ENCODE measurements around the gene ACSM3.
"Not testable (repeated sequence)": the region's sequence is repeated elsewhere in the genome, so short reads cannot be mapped to it uniquely, and the experiment has no call there.

Gene ACSM3

DNA sequence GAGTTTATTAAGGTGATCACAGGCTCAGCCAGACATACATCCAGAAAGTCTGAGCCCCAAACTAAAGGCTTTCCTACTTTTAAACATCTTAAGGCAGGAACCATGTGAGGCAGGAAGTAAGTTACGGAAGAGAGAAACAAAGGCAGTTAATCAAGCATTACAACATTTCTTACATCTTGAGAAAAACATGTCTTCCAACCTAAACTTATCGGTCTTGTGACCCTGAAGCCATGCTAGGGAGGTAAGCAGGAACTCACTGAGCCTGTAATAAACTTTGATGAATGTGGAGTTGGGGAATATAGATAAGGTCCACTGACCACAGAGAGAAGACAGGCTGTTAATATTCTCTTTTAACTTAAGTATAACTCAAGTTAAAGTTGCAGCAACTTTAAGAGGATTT is 3.5 kb upstream of the ACSM3 start:
- no peak for DNase-seq (ENCODE audit: low read depth)

GRCh38 chr16:20761175-20761574 is 2.6 kb upstream of the ACSM3 start:
- no peak for DNase-seq (ENCODE audit: low read depth)

DNA sequence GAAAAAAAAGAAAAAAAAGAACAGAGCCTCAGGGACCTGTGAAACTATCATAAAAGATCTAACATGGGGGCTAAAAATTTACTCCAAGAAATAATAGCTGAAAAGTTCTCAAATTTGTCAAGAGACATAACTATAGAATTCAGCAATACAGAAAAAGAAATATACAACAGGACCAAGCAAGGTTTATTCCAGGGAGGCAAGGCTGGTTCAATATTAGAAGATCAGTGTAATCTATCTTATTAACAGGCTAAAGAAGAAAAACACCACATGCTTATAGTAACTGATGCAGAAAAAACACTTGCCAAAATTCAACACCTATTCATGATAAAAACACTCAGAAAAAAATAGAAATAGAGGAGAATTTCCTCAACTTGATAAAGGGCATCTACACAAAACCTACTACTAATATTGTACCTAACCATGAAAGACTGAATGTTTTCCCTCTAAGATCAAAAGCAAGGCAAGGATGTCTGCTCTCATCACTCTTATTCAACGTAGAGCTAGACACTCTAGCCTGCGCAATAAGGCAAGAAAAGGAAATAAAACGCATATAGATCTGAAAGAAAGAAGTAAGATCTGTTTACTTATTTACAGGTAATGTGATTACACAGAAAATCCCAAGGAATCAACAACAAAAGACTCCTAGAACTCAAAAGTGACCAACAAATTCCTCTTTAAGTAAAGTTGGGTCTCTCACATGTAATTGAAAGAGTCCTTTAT is 1.2 kb upstream of the ACSM3 start:
- no peak for DNase-seq (ENCODE audit: low read depth)

DNA sequence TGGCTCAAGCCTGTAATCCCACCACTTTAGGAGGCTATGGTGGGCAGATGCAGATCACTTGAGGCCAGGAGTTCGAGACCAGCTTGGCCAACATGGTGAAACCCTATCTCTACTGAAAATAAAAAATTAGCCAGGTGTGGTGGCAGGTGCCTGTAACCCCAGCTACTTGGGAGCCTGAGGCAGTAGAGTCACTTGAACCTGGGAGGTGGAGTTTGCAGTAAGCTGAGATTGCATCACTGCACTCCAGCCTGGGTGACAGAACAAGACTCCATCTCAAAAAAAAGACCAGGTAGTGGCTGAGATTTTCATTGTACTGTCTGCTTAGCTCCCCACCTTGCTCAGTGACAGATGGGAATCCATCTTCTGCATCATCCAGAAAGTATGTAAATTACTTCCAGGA is 634 bp downstream of the ACSM3 start:
- DNase-seq (ENCODE audit: low read depth) = not testable (repeated sequence)

DNA sequence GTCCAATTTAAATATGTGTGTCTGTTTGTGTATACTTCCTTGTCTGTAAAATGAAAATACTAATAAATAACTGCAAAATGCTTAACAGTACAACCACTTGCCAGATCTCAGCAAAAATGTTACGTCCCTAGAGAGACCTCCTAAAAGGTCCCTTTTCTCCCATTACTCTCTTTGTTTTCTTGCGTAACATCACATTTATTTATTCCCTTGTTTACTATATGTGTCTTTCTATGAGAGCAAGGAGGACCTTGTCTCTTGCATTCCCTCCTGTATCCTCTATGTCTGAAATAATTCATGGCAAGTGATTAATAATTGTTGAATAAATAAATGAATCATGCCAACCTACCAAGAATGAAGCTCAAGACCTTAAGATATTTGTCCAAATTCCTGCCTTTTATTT is 1.9 kb downstream of the ACSM3 start:
- no peak for DNase-seq (ENCODE audit: low read depth)

- no peak for DNase-seq (ENCODE audit: low read depth)
Measured at GRCh38 chr16:20766294-20766693, 2.5 kb downstream of the ACSM3 start.

- DNase-seq (ENCODE audit: low read depth) = no peak
Measured at GRCh38 chr16:20767577-20767976, 3.8 kb downstream of the ACSM3 start.

GRCh38 chr16:20768121-20768520 is 4.3 kb downstream of the ACSM3 start:
- no peak for DNase-seq (ENCODE audit: low read depth)

GRCh38 chr16:20768818-20769217 is 5.0 kb downstream of the ACSM3 start:
- no peak for DNase-seq (ENCODE audit: low read depth)

GRCh38 chr16:20773679-20774078 is 9.9 kb downstream of the ACSM3 start:
- DNase-seq (ENCODE audit: low read depth) = no peak

DNA sequence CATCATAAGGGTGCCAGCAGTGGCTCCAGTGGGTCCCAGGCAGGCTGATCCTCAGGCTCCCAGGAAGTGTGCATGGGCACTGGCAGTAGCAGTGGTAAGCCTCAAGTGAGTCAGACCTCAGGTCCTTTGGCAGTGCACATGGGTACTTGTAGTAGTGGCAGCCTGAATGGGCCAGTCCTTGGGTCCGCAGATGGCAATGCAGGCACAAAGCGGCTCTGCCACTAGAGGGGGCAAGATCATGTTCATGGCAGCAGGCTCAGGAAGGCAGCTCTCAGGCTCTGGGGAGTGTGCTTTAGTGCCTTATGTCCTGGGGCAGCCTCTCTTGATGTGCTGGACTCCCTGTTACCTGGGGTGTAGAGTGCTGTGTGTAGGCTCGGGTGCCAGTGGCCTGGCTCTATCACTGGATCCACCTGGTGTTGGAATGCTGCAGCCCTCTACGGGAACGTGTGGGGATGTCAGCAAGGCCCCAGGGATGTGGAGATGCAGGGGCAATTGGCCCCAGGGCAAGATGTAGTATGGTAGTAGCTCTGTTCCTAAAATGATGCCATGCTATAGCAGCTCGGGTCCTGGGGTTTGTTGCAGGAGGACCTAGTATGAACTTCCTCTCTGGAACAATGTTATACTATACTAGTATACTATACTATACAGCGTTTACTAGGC is 11.0 kb downstream of the ACSM3 start:
- DNase-seq (ENCODE audit: low read depth) = peak; percentile 9

- no peak for DNase-seq (ENCODE audit: low read depth)
Measured at GRCh38 chr16:20781697-20782096, 17.9 kb downstream of the ACSM3 start.

DNA sequence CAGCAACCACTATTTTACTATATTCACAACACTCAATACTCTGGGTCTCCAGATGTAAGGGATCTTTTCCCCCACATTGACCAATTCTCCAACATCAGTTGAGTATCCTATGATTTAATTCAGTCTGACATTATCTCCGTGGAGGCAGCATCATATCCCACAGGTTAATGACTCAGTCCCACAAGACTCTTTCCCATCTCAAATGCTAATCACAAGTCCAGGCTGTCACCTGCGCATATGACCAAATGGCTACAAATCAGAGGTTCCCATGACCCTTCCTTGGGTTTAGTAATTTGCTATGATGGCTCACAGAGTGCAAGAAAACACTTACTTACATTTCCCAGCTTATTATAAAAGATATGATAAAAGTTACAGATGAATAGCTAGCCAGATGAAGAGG is 18.7 kb downstream of the ACSM3 start:
- no peak for DNase-seq (ENCODE audit: low read depth)

- DNase-seq (ENCODE audit: low read depth) = no peak
Measured at GRCh38 chr16:20784204-20784603, 20.4 kb downstream of the ACSM3 start.

DNA sequence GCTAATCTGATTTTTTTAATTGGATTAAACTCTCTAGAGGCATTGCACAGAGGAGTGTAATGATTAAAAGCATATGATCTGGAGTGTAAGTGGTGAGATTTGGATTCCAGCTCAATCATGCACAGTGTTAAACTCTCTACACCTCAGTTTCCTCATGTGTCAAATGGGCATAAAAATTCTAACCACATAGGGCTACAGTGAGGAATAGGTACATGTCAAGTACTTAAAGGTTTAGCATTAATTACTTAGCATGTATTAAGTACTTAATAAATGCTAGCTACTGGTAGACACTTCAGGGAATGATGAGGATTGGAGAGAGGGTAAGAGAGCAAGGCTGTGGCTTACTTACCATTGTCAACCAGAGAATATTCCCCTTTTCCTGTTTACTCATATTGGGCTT is 25.3 kb downstream of the ACSM3 start:
- DNase-seq (ENCODE audit: low read depth) = no peak

- no peak for DNase-seq (ENCODE audit: low read depth)
Measured at GRCh38 chr16:20791923-20792612, 28.3 kb downstream of the ACSM3 start.

DNA sequence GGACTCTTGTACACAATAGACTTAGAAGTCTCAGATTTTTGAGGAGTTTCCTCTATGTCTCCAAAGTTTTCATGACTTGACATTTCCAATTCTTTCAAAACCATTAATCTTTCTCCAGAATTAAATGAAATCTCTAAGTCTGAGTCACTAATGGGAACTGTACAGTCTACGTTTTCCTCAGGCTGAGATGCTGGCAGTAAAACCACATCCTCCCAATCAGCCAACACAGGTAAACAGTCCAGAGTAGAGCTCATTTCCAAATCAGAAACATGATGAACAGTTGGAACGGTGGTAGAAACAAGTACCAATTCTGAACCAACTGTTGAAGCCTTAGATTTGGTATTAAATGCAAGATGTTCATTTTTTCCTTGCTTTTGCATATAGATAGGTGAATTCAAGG is 34.5 kb downstream of the ACSM3 start:
- no peak for DNase-seq (ENCODE audit: low read depth)

DNA sequence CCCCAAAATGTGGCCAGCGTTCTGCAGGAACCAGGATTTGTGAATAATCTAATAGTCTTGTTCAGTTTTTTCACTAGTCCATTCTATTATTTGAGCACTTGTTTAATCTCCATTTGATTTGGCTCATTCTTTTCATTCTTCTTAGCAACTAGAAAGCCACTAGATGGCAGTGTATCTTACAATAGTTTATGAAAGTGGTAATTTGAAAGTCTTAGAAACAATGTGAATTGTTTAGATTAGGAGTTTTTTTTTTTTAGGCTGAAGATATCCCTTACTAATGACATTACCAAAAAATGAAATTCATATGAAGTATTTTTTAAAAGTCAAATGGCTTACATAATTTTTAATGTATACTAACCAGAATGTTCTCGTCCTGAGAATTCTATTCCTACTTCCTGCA is 35.8 kb downstream of the ACSM3 start:
- DNase-seq (ENCODE audit: low read depth) = no peak

DNA sequence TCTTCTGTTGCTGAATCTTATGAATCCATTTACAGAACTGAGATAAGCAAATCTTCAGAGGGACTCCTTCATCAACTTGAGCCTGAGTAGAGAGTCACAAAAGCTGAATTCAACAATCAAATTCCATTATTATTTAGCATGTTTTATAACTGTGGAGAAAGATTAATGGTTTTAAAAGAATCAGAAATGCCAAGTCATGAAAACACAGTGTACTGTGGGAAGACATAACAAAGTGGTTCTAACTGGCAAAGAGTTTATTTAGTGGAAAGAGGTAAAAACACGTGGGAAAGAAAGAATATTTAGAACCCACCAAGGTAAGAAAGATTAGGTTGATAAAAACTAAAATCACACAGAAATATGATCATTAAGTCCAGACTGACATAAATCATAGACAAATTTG is 37.5 kb downstream of the ACSM3 start:
- DNase-seq (ENCODE audit: low read depth) = no peak

DNA sequence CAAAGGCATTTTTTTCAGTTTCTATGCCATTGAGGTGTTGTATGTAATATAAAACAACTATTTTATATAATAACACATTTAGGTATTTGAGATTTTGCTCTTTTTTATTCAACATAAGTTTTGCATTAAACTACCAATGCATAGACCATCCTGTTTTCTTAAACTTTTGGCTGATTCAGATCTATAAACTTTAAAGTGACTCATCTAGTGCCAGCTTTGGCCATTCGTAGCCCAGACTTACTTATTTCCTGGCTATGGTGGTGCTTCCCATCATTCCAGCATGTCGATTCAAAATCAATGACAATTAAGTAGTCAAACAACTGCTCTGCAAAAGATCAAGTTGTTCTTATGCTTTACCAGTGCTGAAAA is 39.4 kb downstream of the ACSM3 start:
- no peak for DNase-seq (ENCODE audit: low read depth)

- no peak for DNase-seq (ENCODE audit: low read depth)
Measured at GRCh38 chr16:20803561-20804214, 39.9 kb downstream of the ACSM3 start.

DNA sequence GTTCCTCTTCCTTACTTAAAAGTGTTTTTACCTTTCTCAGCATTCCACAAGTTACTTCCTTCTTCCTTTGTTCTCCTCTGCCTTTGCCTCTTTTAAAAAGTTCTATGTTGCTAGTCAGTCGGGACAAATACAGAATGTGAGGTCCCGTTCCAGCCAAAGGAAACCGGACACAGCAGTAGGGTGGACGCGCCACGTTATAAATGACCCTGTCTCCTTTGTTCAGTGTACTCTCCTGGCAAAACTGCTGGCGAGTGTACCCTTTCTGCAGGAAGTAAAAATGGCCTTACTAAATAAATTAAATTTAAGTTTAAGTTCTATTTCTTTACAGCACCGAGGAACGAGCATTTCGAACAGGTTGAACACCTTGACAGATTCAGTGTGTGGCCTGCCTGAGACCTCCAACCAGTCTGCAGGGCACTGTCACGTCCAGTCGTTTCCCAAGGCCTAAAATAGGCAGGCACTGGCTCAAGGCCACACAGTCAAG is 41.9 kb downstream of the ACSM3 start:
- DNase-seq (ENCODE audit: low read depth) = not testable (repeated sequence)
